GM21786 (cell line): Measurements from ENCODE around the gene USP22.

ENCODE experiments used
- ATAC-seq: cut with Tn5 transposase; IDR thresholded peaks from one replicate; pipeline ENCODE4 v1.9.1; 2021; ENCODE audit not compliant: unreplicated experiment

Gene USP22

GRCh38 chr17:21002309-21003006 lies 40.4 kb downstream of the USP22 start:
- no peak for ATAC-seq

GRCh38 chr17:21001813-21002221 lies 41.0 kb downstream of the USP22 start:
- no peak for ATAC-seq

- ATAC-seq: no peak
Measured at GRCh38 chr17:21001111-21001812, 41.5 kb downstream of the USP22 start.

- ATAC-seq: no peak
Measured at GRCh38 chr17:20999841-21000532, 42.8 kb downstream of the USP22 start.

GRCh38 chr17:20999044-20999573 lies 43.7 kb downstream of the USP22 start:
- ATAC-seq: no peak

GRCh38 chr17:20998571-20999043 lies 44.2 kb downstream of the USP22 start:
- ATAC-seq: no peak

GRCh38 chr17:20997711-20998570 lies 44.9 kb downstream of the USP22 start:
- no peak for ATAC-seq

GRCh38 chr17:20996724-20997615 lies 45.8 kb downstream of the USP22 start:
- ATAC-seq: no peak

GRCh38 chr17:20995873-20996723 lies 46.7 kb downstream of the USP22 start:
- ATAC-seq: no peak

GRCh38 chr17:20995164-20995872 lies 47.5 kb downstream of the USP22 start:
- no peak for ATAC-seq

- ATAC-seq: no peak
Measured at GRCh38 chr17:20994779-20995149, 48.0 kb downstream of the USP22 start.

GRCh38 chr17:20993863-20994778 lies 48.7 kb downstream of the USP22 start:
- no peak for ATAC-seq

GRCh38 chr17:20992987-20993862 lies 49.6 kb downstream of the USP22 start:
- peak; percentile 55 for ATAC-seq

GRCh38 chr17:20992416-20992815 lies 50.4 kb downstream of the USP22 start:
- ATAC-seq: no peak

GRCh38 chr17:20991276-20992037 lies 51.4 kb downstream of the USP22 start:
- ATAC-seq: no peak
